Vagina (tissue), 2 donors: ENCODE results near the gene NGRN.
"Not testable (repeated sequence)": the region's sequence is repeated elsewhere in the genome, so short reads cannot be mapped to it uniquely, and the experiment has no call there.

Source experiments
- POLR2A ChIP-seq, 2 donors: fragments of 450-650 bp; IDR thresholded peaks; one replicate each; pipeline ENCODE4 v1.6.1; 2017; ENCODE audit warnings: antibody characterized with exemption in 2 of 2, mild to moderate bottlenecking in 2 of 2, moderate library complexity in 2 of 2
- POLR2AphosphoS5 ChIP-seq, 2 donors: sonication (generic); formaldehyde crosslinking; IDR thresholded peaks; one replicate each; pipeline ENCODE4 v1.9.0; 2017; ENCODE audit warnings: antibody characterized with exemption in 2 of 2, mild to moderate bottlenecking in 2 of 2, low read depth in 1 of 2; ENCODE audit not compliant: insufficient read depth in 1 of 2
- TF ChIP-seq, protein P1 (sequence below), 3 experiments: fragments of 450-650 bp in 2 of 3; fragments of 200-600 bp in 1 of 3; sonication (generic) in 1 of 3; IDR thresholded peaks; one replicate each; pipeline ENCODE4 v1.5.1; 2017 to 2019; ENCODE audit warnings: antibody characterized with exemption in 3 of 3, mild to moderate bottlenecking in 2 of 3, moderate library complexity in 2 of 3

- TF ChIP-seq, protein P1, sequence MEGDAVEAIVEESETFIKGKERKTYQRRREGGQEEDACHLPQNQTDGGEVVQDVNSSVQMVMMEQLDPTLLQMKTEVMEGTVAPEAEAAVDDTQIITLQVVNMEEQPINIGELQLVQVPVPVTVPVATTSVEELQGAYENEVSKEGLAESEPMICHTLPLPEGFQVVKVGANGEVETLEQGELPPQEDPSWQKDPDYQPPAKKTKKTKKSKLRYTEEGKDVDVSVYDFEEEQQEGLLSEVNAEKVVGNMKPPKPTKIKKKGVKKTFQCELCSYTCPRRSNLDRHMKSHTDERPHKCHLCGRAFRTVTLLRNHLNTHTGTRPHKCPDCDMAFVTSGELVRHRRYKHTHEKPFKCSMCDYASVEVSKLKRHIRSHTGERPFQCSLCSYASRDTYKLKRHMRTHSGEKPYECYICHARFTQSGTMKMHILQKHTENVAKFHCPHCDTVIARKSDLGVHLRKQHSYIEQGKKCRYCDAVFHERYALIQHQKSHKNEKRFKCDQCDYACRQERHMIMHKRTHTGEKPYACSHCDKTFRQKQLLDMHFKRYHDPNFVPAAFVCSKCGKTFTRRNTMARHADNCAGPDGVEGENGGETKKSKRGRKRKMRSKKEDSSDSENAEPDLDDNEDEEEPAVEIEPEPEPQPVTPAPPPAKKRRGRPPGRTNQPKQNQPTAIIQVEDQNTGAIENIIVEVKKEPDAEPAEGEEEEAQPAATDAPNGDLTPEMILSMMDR (IDR thresholded peaks at IDR 0.05), result not testable (repeated sequence)
- TF ChIP-seq POLR2A (IDR thresholded peaks at IDR 0.05); POLR2AphosphoS5 (IDR thresholded peaks at IDR 0.05; ENCODE audit: insufficient read depth in 1 of 2, low read depth in 1 of 2): not testable (repeated sequence)
Observed at GRCh38 chr15:90278467-90278866, 13.0 kb downstream of the NGRN start.
